Astrocyte of the hippocampus (primary cell): ENCODE data around the gene CDYL.

ENCODE experiments used
- DNase-seq: peaks from one replicate; pipeline ENCODE4 v3.0.0; 2011; ENCODE audit warnings: low read depth, low spot score

Gene CDYL

DNA sequence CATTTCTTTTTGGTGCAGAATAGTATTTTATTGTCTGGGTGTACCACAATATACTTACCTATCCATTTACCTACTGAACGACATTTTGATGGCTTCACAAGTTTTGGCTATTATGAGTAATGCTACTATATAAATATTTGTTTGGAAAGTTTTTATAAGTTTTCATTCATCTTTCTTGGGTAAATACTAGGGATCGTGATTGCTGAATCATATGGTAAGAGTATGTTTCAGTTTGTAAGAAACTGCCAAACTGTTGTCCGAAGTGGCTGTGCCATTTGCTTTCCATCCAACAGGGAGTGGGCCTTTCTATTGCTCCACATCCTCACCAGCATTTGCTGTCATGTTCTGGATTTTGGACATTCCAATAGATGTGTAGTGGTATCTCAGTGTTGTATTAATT, 104.2 kb downstream of the CDYL start:
- DNase-seq, result no peak

DNA sequence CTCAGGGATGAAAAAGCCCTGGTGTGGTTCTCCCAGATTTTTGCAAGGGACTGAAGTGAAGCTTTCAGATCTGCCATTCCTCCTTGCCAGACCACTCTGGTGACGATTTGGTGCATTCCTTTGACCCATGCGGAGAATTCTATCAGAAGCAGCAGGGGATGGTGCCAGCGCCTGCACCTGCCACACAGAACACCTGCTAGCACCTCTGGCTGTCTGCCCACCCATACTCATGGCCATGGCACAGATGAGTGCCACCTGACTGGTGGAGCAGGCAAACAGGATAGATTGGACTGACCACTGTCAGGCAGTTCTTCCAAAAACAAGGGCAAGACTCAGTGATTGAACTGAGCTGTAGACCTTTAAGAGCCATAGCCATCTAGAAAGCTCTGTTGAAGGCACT, 107.1 kb downstream of the CDYL start:
- DNase-seq, result no peak

DNA sequence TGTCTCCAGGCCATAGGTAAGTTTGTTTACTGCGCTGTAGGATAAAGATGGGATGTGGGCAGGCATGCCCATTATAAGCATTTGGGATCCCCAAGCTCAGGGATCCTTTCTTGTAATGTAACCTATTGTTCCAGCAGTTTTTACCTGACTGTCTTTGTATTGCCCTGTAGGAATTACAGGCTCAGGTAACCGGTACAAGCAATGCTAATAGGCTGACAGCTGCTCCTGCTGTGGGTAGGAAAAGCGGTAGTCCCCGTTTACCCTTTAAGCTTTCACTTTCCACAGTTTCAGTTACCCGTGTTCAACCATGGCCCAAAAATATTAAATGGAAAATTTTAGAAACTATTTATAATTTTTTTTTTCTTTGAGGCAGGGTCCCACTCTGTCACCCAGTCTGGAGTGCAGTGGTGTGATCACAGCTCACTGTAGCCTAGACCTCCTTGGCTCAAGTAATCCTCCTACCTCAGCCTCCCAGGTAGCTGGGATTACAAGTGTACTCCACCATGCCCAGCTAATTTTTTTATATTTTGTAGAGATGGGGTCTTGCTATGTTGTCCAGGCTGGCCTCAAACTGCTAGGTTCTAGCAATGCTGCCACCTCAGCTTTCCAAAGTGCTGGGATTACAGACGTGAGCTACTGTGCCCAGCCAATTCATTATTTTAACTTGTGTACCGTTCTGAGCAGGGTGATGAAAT, 108.6 kb downstream of the CDYL start:
- no peak for DNase-seq

DNA sequence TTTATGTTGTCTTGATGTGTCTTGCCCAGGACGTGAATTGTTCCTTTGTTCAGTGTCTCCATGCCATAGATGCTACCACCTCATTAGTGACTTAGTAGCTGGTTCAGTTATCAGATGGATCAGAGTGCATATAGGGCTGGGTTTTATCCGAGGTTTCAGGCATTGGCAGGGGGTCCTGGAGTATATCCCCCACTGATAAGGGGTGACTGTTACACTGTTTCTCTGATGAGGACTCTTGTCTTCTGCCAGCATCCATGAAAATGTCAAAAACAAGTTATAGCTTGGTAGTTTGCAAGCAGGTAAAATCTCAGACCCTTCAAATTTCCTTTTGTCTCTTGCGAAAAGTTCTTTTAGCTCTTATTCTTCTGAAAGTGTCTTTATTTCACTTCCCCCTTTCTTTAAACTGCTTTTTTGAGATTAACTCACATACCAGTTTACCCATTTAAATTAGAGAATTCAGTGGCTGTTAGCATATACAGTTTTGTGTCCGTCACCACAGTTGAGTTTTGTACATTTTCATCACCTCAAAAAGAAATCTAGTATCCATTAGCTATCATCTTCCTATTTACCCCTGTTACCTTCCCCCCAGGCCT, 109.2 kb downstream of the CDYL start:
- no peak for DNase-seq

DNA sequence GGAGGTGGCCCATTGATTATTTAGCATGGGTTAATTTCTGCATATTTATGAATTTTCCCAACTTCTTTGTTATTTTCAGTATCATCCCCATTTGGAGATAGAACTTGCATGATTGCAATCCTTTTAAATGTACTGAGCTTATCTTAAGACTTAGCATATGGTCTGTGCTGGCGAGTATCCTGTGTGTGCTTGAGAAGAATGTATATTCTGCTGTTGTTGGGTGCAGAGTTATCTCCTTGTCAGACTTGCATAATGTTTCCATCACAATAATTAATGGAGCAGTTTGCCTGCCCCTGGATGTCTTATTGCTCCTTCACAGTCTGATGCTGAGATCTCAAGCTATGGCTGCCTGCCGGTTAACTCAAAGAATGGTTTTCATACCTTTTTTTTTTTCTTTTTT, 112.6 kb downstream of the CDYL start:
- DNase-seq, result no peak

DNA sequence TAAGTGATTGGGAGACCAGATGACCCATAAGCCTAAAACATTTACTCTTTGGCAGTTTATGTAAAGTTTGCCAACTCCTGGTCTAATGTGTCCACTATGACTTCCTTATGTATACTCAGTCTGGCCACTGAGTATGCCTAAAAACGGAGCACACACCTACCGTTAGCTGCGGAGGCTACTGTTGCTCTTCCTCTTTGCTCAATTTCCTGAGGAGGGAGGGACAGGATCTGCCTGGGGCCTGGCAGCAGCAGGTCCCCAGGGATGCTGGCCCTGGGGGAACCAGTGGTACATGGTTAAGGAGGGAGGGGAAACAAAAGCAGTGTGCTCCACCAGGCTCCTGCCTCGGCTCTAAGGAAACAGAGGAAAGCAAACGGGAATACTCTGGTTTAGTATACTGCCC, 113.5 kb downstream of the CDYL start:
- no peak for DNase-seq

DNA sequence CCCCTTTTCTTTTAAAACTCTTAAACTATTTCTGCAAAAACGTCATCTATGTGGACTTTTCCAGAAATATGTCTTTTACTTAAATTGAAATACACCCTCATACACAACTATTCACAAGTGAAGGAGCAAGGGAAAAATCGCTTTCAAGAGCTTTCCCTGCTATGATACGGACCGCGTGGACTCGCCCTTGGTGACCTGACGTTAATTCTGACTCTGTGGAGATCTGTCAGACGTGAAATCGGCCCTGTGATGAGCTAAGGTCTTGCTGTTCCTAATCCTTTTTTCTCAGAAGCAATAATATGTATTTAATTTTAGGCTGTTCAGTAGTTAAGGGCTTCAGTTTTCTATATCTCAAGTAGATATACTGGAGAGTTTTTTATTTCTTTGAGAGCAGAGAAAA, 114.0 kb downstream of the CDYL start:
- DNase-seq, result no peak

DNA sequence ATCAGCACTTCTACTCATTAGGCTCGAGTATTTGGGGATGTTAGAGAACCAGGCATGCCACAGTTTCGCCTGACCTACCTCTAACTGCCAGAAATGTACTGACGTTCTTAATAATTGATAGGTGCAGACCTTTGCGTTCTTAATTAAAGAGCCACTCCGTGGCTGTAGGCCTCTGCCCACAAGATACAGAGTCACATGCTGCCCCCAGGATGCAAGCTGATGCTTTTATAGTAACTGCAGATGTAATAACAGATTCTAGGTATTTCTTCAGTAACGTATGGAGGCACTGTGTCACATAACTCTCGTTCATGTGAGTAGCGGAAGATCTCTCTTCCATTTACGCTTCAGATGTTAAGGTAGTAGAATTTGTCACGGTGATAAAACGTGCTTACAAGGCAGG, 114.4 kb downstream of the CDYL start:
- DNase-seq, result no peak

DNA sequence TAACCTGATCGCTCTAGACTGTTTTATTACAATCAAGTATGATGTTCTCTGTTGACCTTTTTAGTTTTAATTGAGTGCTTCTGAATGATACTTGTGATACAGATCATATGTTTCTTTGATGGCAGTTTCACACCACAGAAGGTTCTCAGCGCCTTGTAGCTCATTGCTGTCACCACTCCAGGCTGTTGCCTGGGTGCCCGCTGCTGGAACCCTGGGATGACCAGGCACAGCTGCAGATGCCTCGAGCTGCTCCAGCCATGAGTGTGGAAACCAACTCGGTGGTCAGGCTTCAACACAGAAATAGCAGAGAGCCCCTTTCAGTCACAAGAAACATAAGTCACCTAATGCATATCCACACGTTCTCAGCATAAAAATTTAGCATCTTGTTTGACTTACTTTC, 114.9 kb downstream of the CDYL start:
- no peak for DNase-seq

DNA sequence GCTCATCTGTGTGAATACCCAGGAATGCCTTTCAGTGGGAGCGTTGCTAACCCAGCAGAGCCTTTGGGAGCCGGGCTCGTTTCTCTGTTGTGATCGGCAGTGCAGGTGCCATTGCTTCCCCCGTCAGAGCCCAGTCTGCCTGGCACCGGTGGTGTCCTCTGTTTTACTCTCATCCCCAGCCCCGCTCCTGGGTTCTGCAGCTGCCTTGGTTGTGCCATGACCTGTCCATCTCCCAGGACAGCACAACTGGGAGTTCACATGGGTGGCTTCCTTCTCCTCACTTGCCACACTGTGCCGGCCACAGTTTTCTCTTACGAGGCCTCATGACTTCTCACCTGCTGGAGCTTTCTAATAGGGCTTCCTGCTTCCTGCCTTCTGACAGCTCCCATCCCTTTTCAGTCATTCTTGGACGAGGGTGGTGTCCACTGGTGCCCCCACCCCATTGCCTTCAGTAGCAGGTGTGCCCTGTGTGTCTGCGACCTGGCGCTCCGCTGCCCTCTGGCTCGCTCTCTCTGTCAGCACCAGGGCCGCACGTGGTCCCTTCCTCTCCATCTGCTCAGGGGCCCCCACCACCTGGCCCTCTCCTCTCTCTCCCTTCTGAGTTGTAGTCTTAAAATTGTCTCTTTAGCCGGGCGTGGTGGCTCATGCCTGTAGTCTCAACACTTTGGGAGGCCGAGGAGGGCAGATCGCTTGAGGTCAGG, 116.7 kb downstream of the CDYL start:
- no peak for DNase-seq

DNA sequence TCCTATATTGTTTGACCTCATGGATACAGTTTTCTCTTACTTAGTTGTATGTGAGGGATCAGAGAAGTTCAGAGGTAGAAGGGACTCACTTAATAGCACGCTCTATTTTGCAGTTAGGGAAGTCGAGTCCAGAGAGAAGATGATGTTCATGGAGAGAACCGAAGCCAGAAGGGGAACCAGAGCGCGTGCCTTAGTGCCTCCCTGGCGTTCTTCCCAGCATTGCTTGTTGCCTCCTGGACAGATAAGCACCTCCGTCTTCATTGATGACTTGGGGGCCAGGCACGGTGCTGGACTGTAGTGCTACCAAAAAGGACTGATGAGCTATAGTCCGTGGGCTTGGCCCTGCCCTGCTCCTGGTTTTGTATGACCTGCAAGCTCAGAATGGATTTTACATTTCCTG, 117.8 kb downstream of the CDYL start:
- DNase-seq, result no peak

DNA sequence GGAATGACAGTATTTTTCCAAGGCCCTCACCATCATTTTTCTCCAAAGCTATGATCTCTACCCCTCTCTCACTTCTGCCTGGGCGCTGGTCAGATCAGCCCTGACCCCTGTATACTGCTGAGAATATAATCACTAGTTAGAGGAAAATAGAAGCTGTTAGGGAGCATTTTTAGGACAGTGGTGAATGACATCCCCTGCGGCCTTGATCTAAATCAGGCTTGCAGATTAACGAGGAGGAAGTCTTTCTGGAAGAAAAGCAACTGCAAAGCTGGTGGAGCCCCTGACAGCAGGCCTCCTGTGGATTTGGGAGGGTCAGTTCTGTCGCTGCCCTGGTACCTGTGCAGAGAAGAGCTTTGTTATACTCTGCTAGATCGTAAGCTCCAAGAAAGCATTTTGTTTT, 119.8 kb downstream of the CDYL start:
- no peak for DNase-seq

DNA sequence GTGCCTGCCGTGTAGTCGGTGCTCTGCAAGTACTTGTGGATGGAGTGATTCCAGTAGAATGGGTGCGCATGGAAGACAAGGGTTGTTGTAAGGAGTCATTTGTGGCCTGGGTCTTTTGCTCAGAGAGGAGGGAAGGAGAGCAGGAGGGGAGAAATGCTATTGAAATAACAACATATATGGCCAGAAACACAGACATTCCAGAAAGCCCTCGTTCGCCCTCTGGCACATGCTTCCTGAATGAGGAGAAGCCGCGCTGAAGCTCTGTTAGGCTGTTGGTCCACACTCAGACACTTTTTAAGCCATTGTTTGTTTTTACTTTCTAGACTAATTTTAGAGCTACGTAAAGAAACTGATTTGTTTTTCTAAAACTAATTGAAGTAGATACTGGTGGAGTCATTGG, 120.2 kb downstream of the CDYL start:
- DNase-seq, result no peak

DNA sequence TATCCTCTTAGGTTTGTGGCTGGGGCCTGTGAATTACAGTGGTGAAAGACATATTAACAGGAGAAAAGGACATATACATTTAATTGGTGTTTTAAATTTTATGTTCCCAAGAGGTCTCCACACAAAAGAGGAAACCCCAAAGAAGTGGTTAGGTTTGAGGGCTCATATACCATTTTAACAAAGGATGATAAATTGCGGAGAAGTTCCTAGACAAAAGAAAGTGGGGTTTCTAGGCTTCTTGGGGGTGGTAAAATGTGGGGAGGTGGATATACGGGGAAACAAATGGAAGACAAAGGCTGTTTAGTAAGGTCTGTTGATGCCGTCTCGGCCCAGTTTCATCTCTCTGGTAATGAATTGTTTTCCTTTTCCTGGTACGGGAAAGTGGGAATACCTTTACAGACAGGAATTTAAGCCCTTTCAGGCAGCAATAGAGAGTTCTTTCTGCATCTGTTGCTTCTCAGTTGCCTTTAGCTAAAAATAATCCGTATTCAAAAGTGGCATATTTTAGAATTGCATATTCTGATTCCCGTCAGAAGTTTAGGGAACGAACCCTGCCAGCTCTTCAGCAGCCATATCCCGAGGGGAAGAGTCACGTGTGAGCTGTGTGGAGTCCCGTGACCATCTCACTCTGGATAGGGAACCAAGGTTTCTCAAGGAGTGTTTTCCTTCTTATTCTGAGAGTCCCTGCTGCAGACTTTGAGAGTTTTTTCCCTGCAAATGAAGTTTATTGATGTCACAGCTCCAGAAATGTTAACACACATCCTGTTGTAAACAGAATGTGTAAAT, 123.2 kb downstream of the CDYL start:
- no peak for DNase-seq

DNA sequence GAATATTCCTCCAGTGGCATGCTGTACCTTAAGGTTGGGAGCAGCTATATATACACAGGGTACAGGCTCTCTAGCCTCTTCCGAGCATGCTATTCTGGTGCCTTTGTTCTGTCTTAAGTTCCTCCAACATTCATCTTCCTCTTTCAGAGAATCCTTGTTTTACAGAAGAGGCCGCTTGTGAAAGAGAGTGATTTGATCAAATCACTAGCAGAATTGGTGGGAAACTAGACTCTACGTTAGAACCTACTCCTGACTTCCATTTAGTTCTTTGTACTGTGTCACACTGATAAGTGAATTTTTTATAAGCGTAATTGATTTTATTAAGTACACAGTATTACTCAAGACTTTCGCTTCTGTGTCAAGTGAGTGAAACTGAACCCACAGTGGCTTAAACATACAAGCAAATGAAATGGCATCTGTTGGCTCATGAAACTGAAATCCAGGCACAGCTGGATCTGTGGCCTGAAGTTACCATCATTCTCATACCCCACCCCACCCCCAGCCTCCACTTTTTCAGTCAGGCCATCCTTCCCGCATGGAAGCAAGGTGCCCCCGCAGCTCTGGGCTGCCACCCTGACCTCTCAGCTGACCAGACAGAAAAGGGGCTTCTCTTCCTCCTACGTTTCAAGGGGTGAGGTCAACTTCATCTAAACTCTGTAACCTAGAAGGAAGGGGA, 125.3 kb downstream of the CDYL start:
- no peak for DNase-seq

DNA sequence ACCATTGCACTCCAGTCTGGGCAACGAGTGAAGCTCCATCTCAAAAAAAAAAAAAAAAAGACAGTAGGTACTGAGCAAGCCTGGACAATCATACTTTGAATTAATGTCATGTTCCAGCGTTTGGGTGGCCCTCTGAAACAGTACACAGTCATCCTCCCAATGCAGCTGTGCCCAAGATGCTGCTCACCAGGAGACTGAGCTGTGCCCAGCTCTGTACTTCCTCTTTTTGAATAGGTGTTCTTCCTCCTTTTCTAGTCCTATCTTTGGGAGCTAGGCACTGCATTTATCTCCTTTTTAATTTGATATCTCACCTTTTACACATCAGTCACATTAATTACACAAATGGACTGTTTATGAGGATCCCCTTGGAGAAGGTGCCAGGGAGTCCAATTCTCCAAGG, 126.2 kb downstream of the CDYL start:
- DNase-seq, result no peak

DNA sequence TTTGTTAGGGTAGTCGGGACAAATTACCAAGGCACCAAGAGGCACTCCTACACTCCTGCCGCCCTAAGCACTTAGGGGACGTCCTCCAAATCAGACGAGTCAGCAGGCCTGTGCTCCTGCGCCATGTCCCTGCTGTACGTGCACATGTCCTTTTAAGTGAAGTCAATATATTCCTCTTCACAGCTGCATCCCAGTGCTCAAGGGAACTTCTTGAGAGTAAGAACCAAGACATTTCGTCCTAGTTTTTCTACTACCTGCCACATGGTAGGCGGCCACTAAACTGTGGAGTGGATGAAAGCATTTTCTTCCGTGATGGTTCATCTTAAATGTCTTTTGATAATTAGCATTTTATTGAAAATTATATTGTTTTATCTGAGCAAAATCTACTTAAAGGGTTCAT, 126.9 kb downstream of the CDYL start:
- DNase-seq, result no peak

DNA sequence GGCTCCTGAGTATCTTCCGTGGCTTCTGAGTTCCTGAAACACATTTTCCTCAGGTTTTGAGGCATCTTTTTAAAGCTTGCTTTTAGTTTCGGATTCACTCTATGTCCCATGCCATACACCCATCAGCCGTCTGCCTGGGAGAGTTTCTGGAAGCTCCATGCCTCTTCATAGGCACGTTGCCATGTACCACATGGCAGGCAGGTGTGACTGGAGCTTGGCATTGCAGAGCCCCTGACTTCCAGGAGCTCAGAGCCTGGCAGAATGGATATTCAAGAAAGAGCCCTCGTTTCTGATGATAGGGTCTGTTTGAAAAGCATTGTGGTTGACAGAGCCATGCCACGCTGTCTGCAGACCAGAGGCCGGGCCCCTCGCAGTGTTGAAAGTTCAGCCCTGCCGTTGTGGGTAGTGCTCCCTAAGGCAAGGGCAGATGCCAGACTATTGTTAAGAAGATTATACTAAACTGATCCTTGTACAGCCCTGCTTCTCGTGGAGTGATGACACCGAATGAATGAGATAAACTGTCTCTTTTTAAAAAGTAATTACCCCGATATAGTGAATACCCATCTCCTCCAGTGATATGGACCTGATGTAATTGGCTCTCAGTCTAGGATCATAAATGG, 127.7 kb downstream of the CDYL start:
- no peak for DNase-seq

DNA sequence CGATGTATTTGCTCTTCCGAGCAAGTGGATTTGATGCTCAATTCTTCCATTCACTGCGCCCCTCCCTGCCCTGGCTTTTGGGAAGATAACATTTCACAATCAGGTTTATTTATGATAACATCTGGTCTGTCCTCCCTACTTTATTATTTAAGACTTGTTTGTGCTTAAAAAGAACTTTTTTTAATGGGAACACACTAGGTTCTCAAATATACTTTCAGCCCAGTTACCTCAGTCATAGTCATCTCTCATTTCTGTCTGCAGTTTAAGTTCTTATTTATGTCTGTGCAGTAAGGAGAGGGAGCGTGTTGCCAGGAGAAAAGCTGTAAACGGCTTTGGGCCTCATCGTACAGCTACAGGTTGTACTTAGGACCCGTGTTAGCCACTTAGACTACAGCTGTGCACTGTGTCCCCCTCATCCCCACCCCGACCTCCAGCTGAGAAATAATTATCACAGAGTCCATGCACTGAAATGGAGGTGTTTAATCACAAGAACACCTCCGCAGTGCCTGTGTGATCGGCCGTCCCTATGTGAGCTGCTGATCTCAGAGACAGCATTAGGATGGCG, 128.3 kb downstream of the CDYL start:
- no peak for DNase-seq

DNA sequence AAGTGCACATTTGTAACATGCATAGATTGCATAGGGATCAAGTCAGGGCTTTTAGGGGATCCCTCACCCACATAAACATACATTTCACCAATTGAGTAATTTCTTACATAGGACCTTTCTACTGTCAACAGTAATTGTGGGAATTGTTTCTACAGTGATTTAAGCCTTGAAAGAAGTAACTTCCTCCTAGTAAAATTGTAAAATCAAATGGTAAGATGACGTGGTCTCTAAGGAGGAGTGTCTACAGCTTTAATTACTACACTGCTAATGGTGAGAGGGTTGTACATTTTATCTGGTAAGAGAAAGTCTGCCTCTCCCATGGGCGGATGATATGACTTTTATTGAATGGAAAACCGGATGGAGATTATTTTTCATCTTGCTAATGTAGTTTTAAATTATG, 129.6 kb downstream of the CDYL start:
- DNase-seq, result no peak
